Panc1 (cell line): ENCODE data around the gene EPHA6. TPM values are rescaled to one million over a fixed set of nuclear protein-coding genes. Genes with fewer than 3 reads are reported as not detected.

Experiments used
- ATAC-seq: fragments of 200-7000 bp; cut with Tn5 transposase; 2 replicates; pipeline ENCODE4 v1.9.1; 2020; ENCODE audit warnings: mild to moderate bottlenecking, moderate library complexity
- BruUV-seq: library from RNA; stranded (reverse); fragments of 400-500 nt; replicated peaks from 2 replicates; lab custom pipeline; 2021; lab: Mats Ljungman, UMichigan
- CTCF ChIA-PET: fragments of 300-600 bp; sonication (Branson Sonifier 250); formaldehyde crosslinking; loops from one replicate; lab custom pipeline; 2022; ENCODE audit warnings: antibody characterized with exemption; lab: Charles Lee
- POLR2A ChIA-PET: fragments of 300-600 bp; sonication (Branson Sonifier 250); formaldehyde crosslinking; loops from one replicate; lab custom pipeline; 2022; ENCODE audit warnings: antibody characterized with exemption; lab: Charles Lee
- DNase-seq: peaks from one replicate; pipeline ENCODE4 v3.0.0-alpha.2; 2010; ENCODE audit warnings: low read depth, low spot score
- H3K27ac ChIP-seq: 2 replicates; pipeline ENCODE4 v1.5.1; 2011; ENCODE audit warnings: mild to moderate bottlenecking, low read length, inconsistent platforms
- H3K27me3 ChIP-seq: fragments of 200-500 bp; sonication (Bioruptor generic); 2 replicates; pipeline ENCODE4 v1.6.0; 2014; ENCODE audit warnings: low read length, inconsistent platforms; ENCODE audit not compliant: control insufficient read depth, insufficient read depth
- H3K36me3 ChIP-seq: fragments of 200-500 bp; sonication (Bioruptor generic); 2 replicates; pipeline ENCODE4 v1.5.1; 2014; ENCODE audit warnings: inconsistent platforms, mild to moderate bottlenecking, low read length, moderate library complexity; ENCODE audit not compliant: control insufficient read depth, insufficient read depth
- H3K4me1 ChIP-seq: 2 replicates; pipeline ENCODE4 v1.5.1; 2011; ENCODE audit warnings: inconsistent platforms, mild to moderate bottlenecking, low read length, moderate library complexity; ENCODE audit not compliant: control insufficient read depth, insufficient read depth
- H3K4me3 ChIP-seq, 2 experiments: 2 replicates each; pipeline ENCODE4 v1.5.1; 2011 to 2012; ENCODE audit warnings: low read depth in 2 of 2, low read length in 2 of 2, mild to moderate bottlenecking in 2 of 2, inconsistent platforms in 1 of 2, moderate library complexity in 1 of 2
- H3K9me3 ChIP-seq: fragments of 200-500 bp; sonication (Bioruptor generic); 2 replicates; pipeline ENCODE4 v1.5.1; 2014; ENCODE audit warnings: low read depth, mild to moderate bottlenecking, inconsistent platforms, low read length, moderate library complexity; ENCODE audit not compliant: control insufficient read depth, insufficient read depth
- POLR2AphosphoS5 ChIP-seq: IDR thresholded peaks from 2 replicates; pipeline ENCODE4 v1.6.1; 2012; ENCODE audit warnings: mild to moderate bottlenecking, low read depth, low read length, moderate library complexity
- SIN3A ChIP-seq: IDR thresholded peaks from 2 replicates; pipeline ENCODE4 v1.6.1; 2012; ENCODE audit warnings: low read depth, mild to moderate bottlenecking, low read length, moderate library complexity, borderline replicate concordance; ENCODE audit not compliant: insufficient read depth
- TCF7L2 ChIP-seq: IDR thresholded peaks from 2 replicates; pipeline ENCODE4 v1.6.1; 2011; ENCODE audit warnings: mild to moderate bottlenecking, low read depth, low read length, inconsistent platforms
- in situ Hi-C: cut with HindIII; loops from 2 replicates; pipeline ENCODE4 v1.10.0; 2016; ENCODE audit warnings: low sequenced_read_pairs, low pct_unique_long_range_greater_than_20kb
- intact Hi-C: fragments of 100-400 bp; cut with micrococcal nuclease; formaldehyde crosslinking; loops from one replicate; pipeline ENCODE4 v1.10.0; 2022; ENCODE audit not compliant: unreplicated experiment
- total RNA-seq: library from RNA; stranded (reverse); gene quantifications from one replicate; pipeline ENCODE4 v1.2.1, GENCODE V29; 2021; ENCODE audit not compliant: unreplicated experiment
- TF ChIP-seq, protein P1 (sequence below), 2 experiments: IDR thresholded peaks; 2 replicates each; pipeline ENCODE4 v1.6.1; 2011 to 2012; ENCODE audit warnings: low read depth in 2 of 2, control low read depth in 1 of 2, low read length in 1 of 2, mild to moderate bottlenecking in 1 of 2, moderate library complexity in 1 of 2; ENCODE audit not compliant: insufficient read depth in 1 of 2
- TF ChIP-seq, protein P2 (sequence below): fragments of 450-650 bp; IDR thresholded peaks from 2 replicates; pipeline ENCODE4 v1.5.1; 2017; ENCODE audit warnings: mild to moderate bottlenecking

EPHA6 gene
- total RNA-seq, 1 experiment from 2014 or later, result 0.57 TPM

DNA sequence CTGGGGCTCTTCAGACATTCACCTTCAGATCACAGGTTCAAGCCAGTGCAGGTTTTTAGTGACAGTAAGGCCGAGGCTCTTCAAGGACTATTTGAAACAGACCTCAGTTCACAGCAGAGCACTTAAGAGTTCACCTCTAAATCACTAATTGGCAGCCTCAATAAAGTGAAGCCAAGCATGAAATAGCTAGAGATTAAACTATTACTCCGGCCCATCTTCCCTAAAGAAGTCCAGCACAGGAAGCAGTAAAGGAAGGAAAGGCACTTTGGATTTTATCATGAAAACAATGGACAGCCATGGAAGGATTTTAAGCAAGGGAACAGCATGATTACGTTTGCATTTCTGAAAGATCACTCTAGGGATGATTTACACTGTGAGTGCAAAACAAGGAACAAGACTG is 922.5 kb downstream of the EPHA6 start:
- TF ChIP-seq, protein P1, sequence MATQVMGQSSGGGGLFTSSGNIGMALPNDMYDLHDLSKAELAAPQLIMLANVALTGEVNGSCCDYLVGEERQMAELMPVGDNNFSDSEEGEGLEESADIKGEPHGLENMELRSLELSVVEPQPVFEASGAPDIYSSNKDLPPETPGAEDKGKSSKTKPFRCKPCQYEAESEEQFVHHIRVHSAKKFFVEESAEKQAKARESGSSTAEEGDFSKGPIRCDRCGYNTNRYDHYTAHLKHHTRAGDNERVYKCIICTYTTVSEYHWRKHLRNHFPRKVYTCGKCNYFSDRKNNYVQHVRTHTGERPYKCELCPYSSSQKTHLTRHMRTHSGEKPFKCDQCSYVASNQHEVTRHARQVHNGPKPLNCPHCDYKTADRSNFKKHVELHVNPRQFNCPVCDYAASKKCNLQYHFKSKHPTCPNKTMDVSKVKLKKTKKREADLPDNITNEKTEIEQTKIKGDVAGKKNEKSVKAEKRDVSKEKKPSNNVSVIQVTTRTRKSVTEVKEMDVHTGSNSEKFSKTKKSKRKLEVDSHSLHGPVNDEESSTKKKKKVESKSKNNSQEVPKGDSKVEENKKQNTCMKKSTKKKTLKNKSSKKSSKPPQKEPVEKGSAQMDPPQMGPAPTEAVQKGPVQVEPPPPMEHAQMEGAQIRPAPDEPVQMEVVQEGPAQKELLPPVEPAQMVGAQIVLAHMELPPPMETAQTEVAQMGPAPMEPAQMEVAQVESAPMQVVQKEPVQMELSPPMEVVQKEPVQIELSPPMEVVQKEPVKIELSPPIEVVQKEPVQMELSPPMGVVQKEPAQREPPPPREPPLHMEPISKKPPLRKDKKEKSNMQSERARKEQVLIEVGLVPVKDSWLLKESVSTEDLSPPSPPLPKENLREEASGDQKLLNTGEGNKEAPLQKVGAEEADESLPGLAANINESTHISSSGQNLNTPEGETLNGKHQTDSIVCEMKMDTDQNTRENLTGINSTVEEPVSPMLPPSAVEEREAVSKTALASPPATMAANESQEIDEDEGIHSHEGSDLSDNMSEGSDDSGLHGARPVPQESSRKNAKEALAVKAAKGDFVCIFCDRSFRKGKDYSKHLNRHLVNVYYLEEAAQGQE (IDR thresholded peaks at IDR 0.05; ENCODE audit: insufficient read depth in 1 of 2, low read depth in 2 of 2, low read length in 1 of 2), result no peak
- no peak for TF ChIP-seq TCF7L2
- no peak for TF ChIP-seq SIN3A
- TF ChIP-seq, protein P2, sequence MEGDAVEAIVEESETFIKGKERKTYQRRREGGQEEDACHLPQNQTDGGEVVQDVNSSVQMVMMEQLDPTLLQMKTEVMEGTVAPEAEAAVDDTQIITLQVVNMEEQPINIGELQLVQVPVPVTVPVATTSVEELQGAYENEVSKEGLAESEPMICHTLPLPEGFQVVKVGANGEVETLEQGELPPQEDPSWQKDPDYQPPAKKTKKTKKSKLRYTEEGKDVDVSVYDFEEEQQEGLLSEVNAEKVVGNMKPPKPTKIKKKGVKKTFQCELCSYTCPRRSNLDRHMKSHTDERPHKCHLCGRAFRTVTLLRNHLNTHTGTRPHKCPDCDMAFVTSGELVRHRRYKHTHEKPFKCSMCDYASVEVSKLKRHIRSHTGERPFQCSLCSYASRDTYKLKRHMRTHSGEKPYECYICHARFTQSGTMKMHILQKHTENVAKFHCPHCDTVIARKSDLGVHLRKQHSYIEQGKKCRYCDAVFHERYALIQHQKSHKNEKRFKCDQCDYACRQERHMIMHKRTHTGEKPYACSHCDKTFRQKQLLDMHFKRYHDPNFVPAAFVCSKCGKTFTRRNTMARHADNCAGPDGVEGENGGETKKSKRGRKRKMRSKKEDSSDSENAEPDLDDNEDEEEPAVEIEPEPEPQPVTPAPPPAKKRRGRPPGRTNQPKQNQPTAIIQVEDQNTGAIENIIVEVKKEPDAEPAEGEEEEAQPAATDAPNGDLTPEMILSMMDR, result no peak
- TF ChIP-seq POLR2AphosphoS5, result no peak
- H3K36me3 ChIP-seq, result no peaks in the 10 kb centered on the region
- DNase-seq (no peak), ATAC-seq (no peak)
- intact Hi-C loops, result no loop called here
- POLR2A ChIA-PET, result no interaction called here
- no TSS peak for BruUV-seq
- CTCF ChIA-PET, result interaction anchor here (1.0 kb wide), 1 partner anchor 17 kb away, joined by 3 read pairs; no protein-coding TSS in a partner anchor
- no peaks in the 10 kb centered on the region for H3K9me3 ChIP-seq
- H3K4me3 ChIP-seq, result no peak overlapping the region
- H3K4me1 ChIP-seq, result no peaks in the 10 kb centered on the region
- no peak overlapping the region for H3K27ac ChIP-seq
- H3K27me3 ChIP-seq, result peaks cover 2% of the 10 kb centered on the region; the same call in 1 of the 2 replicates
- in situ Hi-C loops, result no loop called here

DNA sequence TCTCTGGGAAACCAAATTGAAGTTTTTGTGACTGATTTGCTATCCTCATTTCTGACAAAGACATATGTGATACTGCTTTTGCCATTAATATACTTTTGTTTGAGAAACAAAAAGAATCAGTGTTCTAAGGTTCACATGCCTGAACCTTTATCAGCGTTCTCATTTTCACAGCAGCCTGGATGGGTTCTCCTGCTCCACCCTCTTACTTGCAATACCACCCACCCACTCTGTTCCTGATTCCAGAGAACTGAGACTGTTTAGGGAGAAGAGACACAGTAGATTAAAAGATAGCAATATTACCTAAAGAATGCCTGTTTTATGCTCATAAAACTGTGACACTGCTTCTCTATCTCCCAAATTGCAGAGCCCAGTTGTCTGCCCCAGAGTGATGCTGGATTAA is 924.4 kb downstream of the EPHA6 start:
- CTCF ChIA-PET, result no interaction called here

More for the DNA sequence above, 924.4 kb downstream of the EPHA6 start:
- H3K27ac ChIP-seq, result no peak overlapping the region
- DNase-seq, result no peak
- no peaks in the 10 kb centered on the region for H3K36me3 ChIP-seq
- H3K27me3 ChIP-seq, result peaks cover 7% of the 10 kb centered on the region; the same call in 1 of the 2 replicates
- H3K4me1 ChIP-seq, result no peaks in the 10 kb centered on the region
- ATAC-seq, result no peak
- BruUV-seq, result no TSS peak
- TF ChIP-seq TCF7L2 (no peak), SIN3A (no peak), POLR2AphosphoS5 (no peak)
- TF ChIP-seq, protein P2, result no peak
- TF ChIP-seq, protein P1 (IDR thresholded peaks at IDR 0.05; ENCODE audit: insufficient read depth in 1 of 2, low read depth in 2 of 2, low read length in 1 of 2), result no peak
- intact Hi-C loops (no loop called here), in situ Hi-C loops (no loop called here)
- POLR2A ChIA-PET, result no interaction called here
- no peaks in the 10 kb centered on the region for H3K9me3 ChIP-seq
- H3K4me3 ChIP-seq, result no peak overlapping the region
